Measurements from ENCODE around the gene TUBGCP6. TPM values are rescaled to one million over a fixed set of nuclear protein-coding genes. Genes with fewer than 3 reads are reported as not detected.
A peak's percentile ranks its signal among the peaks of the same experiment; 100 is the strongest.

The TUBGCP6 gene
- total RNA-seq, 1 donor from 2014 or later, result 18.4 TPM

DNA sequence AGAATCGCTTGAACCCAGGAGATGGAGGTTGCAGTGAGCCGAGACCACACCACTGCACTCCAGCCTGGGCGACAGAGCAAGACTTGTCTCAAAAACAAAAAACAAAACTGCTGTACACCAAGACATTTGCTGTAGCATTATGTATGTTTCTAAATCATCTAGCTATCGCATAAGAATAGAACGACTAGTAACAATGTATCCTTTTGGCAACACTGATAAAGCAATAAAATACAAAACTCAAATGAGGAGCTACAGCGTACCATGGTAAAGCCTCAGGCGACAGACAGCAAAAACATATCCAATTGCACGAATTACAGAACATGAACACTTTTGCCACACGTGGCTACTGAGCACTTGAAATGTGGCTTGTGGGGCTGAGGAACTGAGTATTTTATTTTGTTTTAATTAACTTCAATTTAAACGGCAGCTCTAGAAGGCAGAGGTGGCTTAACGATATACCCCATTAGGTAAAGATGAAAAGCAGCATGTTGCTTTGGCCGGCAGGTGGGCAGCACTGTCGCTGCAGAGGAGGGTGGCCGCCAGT is 2.3 kb downstream of the TUBGCP6 start:
- ATAC-seq (no peak), DNase-seq (no peak)
- intact Hi-C loops (cut with micrococcal nuclease), result loop anchor here (10.0 kb wide), 1 partner anchor 102 kb away; the partner anchor contains the start of gene PPP6R2

GRCh38 chr22:50238755-50239154 is 6.1 kb downstream of the TUBGCP6 start:
- intact Hi-C loops (cut with micrococcal nuclease), result no loop called here
- ATAC-seq (no peak), DNase-seq (no peak)

- intact Hi-C loops (cut with micrococcal nuclease), result no loop called here
- no peak for ATAC-seq
- DNase-seq, result no peak
Measured at GRCh38 chr22:50236731-50237409, 8.0 kb downstream of the TUBGCP6 start.

DNA sequence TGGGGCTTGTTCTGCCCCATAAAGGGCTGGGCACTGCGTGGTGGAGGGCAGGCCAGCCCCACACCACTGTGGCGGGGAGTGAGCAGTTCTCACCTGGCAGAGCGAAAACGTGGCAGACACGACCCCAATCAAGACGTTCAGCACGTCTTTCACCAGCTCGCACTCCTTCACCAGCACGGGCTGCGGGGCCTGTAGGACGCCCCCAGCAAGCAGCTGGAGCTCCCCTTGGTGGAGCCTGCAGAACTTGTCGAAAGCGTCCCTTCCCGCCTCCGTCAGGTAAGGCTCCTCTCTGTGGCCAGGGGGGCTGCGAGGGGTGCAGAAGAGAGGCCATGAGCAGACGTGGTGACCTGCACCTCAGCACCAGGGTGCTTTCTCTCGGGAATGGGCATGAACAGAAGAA is 11.6 kb downstream of the TUBGCP6 start:
- intact Hi-C loops (cut with micrococcal nuclease), result no loop called here
- DNase-seq (peak; percentile 17), ATAC-seq (no peak)

DNA sequence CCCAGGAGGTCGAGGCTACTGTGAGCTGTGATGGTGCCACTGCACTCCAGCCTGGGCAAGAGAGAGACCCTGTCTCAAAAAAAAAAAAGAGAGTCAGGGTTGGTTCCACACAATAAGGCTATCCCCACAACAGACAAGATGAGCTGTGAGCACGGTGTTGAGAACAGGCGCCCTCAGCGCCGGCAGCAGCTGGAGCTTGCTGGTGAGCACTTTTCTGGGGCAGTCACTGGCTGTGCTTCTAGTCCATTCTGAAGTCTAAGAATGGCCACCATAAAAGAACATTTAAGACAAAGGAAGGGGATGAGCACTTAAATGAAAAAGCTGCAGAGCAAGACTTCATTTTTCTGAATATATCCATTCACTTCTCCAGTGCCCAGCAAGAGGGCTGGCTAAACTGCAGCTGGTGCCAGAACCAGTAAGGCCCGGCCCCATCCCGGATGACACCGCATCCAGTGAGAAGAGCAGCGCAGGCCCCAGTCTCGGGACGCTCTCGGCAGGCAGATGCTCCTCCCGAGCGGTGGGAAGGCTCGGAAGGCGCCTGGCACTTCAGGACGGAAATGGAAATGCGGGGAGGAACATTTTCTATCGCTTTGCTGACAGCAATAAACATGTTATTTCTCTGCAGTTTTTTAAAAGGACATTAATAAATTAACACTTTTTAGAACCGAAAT is 12.2 kb downstream of the TUBGCP6 start:
- intact Hi-C loops (cut with micrococcal nuclease), result no loop called here
- DNase-seq, result no peak
- ATAC-seq, result no peak

- DNase-seq (no peak), ATAC-seq (no peak)
- intact Hi-C loops (cut with micrococcal nuclease), result no loop called here
Measured at GRCh38 chr22:50229370-50229769, 15.5 kb downstream of the TUBGCP6 start.

DNA sequence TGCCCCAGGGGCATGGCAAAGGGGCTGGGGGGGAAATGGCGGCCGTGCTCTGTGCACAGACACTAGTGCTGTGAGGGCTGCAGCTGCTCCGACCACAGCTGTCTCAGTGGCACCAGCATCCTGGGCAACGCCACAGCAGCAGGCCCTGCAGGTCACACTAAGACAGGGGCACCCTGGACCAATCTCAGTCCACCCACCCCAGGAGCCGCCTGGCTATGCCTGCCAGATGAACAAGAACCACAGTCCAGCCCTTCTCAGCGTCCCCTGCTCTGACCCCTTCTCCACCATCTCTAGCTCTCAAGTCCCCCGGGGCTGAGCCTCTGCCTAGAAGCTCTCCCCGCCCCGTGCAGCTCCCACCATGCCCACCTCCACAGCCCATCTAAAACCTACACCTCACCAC is 16.5 kb downstream of the TUBGCP6 start:
- intact Hi-C loops (cut with micrococcal nuclease), result no loop called here
- ATAC-seq (no peak), DNase-seq (no peak)

DNA sequence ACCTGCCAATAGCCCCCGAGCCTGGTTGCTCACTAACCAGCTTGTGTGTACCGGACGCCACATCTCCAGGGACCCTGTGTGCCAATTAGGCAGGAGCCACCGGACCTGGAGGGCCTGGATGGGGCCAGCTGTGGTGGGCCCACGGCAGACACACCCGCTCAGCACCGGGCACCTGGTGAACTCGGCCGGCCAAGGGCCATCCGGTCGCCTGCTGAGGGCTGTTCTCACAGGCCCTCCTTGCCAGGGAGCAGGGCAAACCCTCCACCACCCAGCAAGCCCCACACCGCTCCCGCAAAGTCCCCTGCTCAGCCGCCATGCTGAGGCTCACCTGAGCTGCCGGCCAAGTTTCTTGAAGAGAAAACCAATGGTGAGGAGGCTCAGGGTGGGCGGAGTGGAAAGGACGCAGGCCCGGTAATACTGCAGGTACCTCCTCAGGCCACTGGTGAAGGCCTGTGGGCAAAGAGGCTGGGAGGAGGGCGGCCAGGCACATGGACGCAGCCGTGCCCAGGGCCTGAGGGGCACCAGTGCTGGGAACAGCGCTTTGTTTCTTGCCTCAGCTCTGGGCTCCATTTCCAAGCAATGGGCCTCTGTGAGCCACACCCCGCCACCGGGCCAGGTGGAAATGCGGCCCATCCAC is 17.1 kb downstream of the TUBGCP6 start:
- no peak for ATAC-seq
- no peak for DNase-seq
- intact Hi-C loops (cut with micrococcal nuclease), result no loop called here

DNA sequence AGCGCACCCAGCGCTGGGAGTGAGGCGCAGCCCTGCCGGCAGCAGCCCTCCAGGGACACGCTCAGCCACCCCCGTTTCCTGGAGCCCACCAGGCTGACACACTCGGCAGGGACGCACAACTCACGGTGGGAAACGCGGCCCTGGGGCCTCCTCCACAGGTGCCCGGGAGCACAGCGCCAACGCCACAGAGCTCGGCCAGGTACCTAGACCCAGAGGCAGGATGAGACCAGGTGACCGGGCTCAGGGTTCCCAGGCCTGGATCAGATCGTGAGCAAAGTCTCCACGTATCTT is 18.0 kb downstream of the TUBGCP6 start:
- intact Hi-C loops (cut with micrococcal nuclease), result no loop called here
- DNase-seq, result no peak
- no peak for ATAC-seq

- DNase-seq (no peak), ATAC-seq (no peak)
- intact Hi-C loops (cut with micrococcal nuclease), result no loop called here
Measured at GRCh38 chr22:50226063-50226874, 18.6 kb downstream of the TUBGCP6 start.

DNA sequence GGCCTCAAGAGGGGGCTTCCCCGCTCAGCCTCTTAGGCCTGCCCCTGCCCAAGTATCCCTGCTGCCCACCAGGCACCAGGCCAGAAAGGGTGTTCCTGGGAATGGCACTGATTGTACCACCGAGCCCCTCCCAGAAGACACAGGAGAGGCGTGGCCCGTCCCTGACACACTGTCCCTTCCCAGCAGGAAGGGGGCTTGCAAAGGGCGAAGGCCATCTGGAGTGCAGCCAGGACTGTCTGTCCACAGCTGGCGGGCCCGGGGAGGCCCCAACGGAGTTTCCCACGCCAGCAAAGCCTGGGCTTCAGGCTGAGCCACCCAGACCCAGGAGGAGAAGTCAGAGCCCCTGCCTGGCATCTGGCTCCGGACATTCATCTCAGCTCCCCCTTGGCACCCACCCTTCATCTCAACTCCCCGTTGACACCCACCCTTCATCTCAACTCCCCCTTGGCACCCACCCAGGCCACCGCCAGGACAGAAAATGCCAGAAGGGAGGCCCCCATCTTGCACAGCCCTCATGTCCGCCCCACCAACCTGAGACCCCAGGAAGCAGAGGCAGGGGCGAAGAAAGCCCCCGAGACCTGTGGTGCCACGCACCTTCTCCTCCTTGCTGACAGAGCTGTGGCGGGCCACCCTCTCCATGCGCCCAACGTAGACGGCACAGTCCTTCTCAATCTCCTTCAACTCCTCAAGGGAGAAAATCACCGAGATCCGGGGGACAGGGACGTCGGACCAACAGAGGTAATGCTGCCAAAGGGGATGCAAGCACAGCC is 19.4 kb downstream of the TUBGCP6 start:
- ATAC-seq (no peak), DNase-seq (no peak)
- intact Hi-C loops (cut with micrococcal nuclease), result no loop called here

GRCh38 chr22:50224071-50224470 is 20.8 kb downstream of the TUBGCP6 start:
- DNase-seq (no peak), ATAC-seq (no peak)
- intact Hi-C loops (cut with micrococcal nuclease), result no loop called here

DNA sequence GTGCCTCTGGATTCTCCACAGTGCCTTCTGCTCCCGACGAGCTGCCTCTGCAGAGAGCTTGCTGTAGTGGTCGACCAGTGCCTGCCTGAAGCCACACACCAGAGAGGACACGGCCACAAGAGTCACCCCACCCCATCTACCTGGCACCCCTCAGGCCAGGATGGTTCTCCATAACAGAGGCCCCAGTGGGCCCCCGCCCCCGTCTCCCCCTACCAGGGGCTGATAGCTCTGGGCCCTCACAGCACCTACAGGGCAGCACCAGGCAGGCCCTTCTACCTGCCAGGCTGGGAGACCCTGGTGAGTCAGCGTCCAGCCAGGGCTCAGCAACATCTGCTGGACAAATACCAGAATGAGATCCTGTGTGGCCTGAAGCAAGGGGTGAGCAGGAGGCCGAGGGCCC is 22.3 kb downstream of the TUBGCP6 start:
- ATAC-seq (no peak), DNase-seq (no peak)
- intact Hi-C loops (cut with micrococcal nuclease), result no loop called here

GRCh38 chr22:50221410-50222300 is 23.2 kb downstream of the TUBGCP6 start:
- ATAC-seq (no peak), DNase-seq (peak; percentile 15)
- intact Hi-C loops (cut with micrococcal nuclease), result no loop called here

- ATAC-seq (no peak), DNase-seq (peak; percentile 30)
- intact Hi-C loops (cut with micrococcal nuclease), result no loop called here
Measured at GRCh38 chr22:50220603-50221409, 24.0 kb downstream of the TUBGCP6 start.

GRCh38 chr22:50219800-50220602 is 24.8 kb downstream of the TUBGCP6 start:
- intact Hi-C loops (cut with micrococcal nuclease), result loop anchor here (10.0 kb wide), 1 partner anchor 75 kb away; no protein-coding TSS in a partner anchor
- peak; percentile 29 for DNase-seq
- no peak for ATAC-seq
